GM21717 (cell line): ENCODE results near the gene FGF2.

Source experiments
- ATAC-seq: cut with Tn5 transposase; IDR thresholded peaks from one replicate; pipeline ENCODE4 v1.9.1; 2021; ENCODE audit warnings: mild to moderate bottlenecking, moderate library complexity; ENCODE audit not compliant: unreplicated experiment

FGF2 gene

DNA sequence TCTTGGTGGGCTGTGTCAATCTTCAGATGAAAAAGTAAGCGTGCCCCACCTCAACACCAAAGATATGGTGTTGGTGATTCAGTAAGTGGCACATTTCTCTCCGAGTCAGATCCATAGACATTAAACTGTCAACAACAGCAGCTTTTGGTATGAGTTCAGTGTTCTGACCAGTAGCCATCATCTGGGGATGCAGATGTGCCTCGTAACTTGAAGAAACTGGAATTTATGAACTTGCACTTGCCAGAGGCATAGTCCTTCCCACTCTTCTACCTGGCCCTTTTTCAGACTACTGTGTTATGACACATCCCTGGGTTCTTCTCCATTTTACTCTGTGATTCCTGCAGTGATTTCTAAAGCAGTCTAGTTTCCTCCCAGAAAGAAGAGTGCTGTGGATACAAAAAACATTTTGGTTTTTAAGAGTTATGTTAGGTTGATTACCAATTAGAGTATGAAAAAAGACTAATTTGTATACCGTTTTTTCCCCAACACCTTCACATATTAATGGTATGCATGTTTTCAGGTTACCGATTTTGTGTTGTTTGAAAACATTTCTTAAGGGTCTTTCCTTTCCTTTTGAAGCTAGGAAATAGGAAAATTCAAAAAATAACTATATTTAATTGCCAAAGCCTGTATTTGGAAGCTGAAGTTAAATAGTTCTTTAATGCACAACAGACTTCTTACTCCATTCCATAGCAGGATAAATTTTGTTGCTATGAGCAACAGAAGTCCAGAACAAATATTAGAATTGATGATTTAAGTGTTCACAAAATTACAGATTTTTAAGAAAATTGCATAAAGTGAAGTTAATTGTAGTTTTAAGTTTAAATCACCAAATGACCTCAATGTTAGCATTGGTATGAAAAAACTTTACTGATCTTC lies 56.5 kb downstream of the FGF2 start:
- ATAC-seq, result no peak

DNA sequence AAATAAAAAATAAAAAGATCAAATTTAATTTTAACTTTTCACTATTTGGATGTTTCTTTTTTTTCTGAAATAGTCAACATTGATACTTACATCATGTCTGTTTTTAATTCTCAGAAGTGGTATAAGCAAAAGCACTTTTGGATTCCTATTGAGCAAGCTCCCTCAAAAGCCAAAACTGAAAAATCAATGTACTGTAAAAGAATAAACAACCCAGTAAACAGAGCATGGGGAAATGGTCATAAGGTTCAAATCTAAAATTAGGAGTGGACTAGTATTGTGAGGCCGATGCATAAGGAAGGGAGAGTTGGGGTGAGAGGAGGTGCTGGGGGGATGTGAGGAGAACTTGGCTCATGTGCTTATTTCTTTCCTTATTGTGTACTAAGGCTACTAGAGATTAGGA lies 57.9 kb downstream of the FGF2 start:
- no peak for ATAC-seq

- ATAC-seq, result no peak
Measured at GRCh38 chr4:122889726-122890125, 63.1 kb downstream of the FGF2 start.

DNA sequence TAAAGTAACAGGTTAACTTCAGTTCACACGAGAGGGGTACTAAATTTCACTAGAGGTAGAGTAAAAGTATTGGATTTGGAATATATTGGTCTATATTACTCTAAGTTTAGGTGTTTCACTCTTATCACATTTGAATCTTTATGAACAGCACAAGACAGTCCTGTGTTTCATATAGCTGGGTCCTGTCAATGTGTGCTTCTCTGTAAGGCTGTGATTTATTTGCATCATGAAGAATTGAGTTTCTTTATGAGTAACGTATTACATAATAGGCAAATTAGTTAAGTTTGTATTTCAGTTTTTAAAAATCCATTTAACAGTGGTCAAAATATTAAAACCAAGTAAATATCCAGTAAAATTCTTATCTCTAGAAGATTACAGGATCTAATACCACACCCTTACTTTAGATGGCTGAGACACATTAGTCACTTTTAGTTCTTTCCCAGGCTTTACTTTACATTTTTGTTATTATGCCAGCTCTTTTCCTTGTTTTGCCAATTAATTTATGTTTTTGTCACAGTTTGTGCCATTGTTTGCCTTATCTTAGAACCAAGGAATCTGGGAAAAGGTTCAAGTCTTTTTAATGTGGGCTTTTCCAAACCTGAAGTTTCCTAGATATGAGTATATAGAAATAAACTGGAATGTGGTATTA lies 63.6 kb downstream of the FGF2 start:
- ATAC-seq, result no peak

DNA sequence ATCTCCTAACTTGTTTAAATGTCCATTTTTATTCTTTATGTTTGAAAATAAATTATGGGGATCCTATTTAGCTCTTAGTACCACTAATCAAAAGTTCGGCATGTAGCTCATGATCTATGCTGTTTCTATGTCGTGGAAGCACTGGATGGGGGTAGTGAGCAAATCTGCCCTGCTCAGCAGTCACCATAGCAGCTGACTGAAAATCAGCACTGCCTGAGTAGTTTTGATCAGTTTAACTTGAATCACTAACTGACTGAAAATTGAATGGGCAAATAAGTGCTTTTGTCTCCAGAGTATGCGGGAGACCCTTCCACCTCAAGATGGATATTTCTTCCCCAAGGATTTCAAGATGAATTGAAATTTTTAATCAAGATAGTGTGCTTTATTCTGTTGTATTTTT lies 68.2 kb downstream of the FGF2 start:
- ATAC-seq, result no peak

- no peak for ATAC-seq
Measured at GRCh38 chr4:122895336-122895995, 68.8 kb downstream of the FGF2 start.

DNA sequence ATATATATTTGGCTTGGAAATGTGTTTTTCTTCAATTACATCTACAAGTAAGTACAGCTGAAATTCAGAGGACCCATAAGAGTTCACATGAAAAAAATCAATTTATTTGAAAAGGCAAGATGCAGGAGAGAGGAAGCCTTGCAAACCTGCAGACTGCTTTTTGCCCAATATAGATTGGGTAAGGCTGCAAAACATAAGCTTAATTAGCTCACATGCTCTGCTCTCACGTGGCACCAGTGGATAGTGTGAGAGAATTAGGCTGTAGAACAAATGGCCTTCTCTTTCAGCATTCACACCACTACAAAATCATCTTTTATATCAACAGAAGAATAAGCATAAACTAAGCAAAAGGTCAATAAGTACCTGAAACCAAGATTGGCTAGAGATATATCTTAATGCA lies 69.6 kb downstream of the FGF2 start:
- no peak for ATAC-seq

DNA sequence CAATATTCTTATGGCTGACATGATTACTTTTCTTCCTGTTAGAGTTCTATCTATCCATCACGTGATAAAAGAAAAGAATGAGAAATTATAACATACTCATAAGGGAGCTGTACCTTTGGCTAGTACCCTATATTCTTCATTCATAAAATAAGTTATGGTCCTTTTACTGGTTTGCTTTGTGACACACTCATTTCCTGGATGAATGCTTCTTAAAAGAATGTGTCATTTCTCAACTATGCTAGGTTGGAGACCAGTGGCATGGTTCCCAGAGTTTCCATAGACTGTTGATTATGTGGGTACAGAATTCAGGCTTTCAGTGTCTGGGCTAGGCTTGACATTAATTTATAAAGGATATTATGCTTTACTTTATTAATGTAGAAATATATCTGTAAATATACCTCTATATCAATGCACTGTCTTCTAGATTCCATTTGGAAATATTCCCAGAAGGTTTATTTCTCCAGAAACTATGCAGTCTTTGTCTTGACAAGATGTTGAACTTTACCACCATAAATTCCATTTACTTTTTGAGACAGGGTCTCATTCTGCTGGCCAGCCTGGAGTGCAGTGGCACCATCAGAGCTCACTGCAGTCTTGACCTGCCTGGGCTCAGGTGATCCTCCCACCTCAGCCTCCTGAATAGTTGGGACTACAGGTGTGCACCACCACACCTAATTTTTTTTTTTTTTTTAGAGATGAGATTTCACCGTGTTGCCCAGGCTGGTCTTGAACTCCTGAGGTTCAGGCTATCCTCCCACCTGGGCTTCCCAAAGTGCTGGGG lies 71.9 kb downstream of the FGF2 start:
- no peak for ATAC-seq

DNA sequence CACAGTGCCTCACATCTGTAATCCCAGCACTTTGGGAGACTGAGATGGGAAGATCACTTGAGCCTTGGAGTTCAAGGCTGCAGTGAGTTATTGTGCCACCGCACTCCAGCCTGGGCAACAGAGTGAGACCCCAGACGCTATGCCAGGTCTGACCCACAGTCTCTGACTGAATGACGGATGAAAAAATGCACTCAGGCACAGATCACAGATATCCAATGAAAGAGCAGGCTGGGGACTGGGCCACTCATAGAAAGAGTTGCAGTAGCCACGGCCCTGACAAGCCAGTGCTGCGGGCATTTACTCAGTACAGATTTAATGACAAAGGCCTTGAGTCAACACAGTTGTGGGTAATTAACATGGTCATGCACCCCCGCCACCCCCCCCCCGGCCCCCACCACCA lies 73.1 kb downstream of the FGF2 start:
- ATAC-seq, result no peak

- ATAC-seq, result no peak
Measured at GRCh38 chr4:122900314-122900713, 73.7 kb downstream of the FGF2 start.

- ATAC-seq, result no peak
Measured at GRCh38 chr4:122901247-122902010, 74.8 kb downstream of the FGF2 start.

GRCh38 chr4:122903766-122904288 lies 77.2 kb downstream of the FGF2 start:
- no peak for ATAC-seq

GRCh38 chr4:122906859-122907305 lies 80.3 kb downstream of the FGF2 start:
- ATAC-seq, result no peak

- ATAC-seq, result no peak
Measured at GRCh38 chr4:122908223-122908622, 81.6 kb downstream of the FGF2 start.

DNA sequence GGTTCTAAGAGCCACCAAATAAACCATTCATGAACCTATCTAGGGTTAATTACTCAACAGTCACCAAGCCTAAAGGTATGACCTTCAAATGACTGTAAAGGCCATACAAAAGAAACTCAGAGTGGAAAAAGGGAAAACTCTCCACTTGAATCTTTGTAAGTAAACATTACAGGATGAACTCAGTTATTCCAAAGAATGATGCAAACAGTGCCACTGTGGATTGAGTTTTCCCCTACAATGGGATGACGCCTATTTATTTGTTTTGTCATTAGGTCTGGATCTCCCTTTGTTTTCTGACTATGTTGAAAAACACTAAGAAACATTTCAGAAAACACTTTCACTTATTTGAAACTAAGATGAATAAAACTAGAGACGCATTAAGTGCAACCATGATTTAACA lies 83.1 kb downstream of the FGF2 start:
- no peak for ATAC-seq

GRCh38 chr4:122911588-122911987 lies 85.0 kb downstream of the FGF2 start:
- ATAC-seq, result no peak

DNA sequence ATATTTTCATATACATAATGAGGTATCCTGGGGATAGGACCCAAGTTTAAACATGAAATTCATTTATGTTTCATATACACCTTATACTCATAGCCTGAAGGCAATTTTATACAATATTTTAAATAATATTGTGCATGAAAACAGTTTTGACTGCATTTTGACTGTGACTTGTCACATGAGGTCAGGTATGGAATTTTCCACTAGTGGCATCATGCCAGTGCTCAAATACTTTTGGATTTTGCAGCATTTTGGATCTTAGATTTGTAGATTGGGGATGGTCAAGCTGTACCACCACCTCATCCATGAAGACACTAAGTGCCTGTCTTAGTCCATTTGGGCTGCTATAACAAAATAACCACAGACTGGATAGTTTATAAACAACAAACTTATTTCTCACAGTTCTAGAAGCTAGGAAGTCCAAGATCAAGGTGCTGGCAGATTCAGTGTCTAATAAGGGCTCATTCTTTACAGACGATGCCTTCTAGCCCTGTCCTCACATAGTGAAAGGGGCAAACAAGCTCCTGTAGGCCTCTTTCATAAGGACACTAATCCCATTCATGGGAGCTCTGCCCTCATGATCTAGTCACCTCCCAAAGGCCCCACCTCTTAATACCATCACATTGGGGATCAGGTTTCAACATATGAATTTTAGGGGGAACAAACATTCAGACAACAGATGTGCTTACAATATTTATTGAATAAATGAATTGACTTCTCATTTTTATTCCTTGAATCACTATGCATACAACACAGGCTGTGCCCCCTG lies 86.4 kb downstream of the FGF2 start:
- no peak for ATAC-seq

GRCh38 chr4:122914292-122914904 lies 87.8 kb downstream of the FGF2 start:
- ATAC-seq, result no peak

DNA sequence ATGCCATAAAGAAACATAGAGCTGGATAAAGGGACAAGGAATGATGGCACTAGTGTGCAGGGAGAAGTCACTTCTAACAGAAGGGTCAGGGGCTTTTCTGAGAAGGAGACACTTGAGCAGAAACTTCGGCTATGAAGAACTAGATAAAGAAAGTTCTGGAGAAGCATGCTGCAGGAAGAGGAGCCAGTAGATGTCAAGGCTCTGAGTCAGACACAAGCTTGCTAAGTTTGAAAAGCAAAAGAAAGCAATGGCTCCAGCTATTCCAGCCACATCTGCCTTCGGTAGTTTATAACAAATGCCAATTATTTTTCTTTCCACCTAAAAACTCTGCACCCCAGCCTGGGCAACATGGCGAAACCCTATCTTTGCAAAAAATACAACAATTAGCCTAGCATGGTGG lies 88.3 kb downstream of the FGF2 start:
- ATAC-seq, result no peak
